Transverse colon (tissue), 4 donors: ENCODE results near the gene TWF2. TPM values are rescaled to one million over a fixed set of nuclear protein-coding genes. Genes with fewer than 3 reads are reported as not detected.
"Not testable (repeated sequence)": the region's sequence is repeated elsewhere in the genome, so short reads cannot be mapped to it uniquely, and the experiment has no call there.

Source experiments
- DNase-seq: peaks from one replicate; pipeline ENCODE4 v3.0.0-alpha.2; 2019
- H3K27ac ChIP-seq, 4 donors: fragments of 200-600 bp; sonication (generic); 2 replicates each; pipeline ENCODE4 v1.5.1; 2016 to 2018; ENCODE audit warnings: inconsistent platforms in 4 of 4
- H3K27me3 ChIP-seq: fragments of 200-600 bp; sonication (generic); 2 replicates; pipeline ENCODE4 v1.5.1; 2017; ENCODE audit warnings: inconsistent platforms
- H3K36me3 ChIP-seq, 4 donors: fragments of 200-600 bp; sonication (generic); 2 replicates each; pipeline ENCODE4 v1.5.1; 2017 to 2019; ENCODE audit warnings: inconsistent platforms in 4 of 4
- H3K4me1 ChIP-seq, 4 donors: fragments of 200-600 bp; sonication (generic); 2 replicates each; pipeline ENCODE4 v1.5.1; 2017 to 2020; ENCODE audit warnings: inconsistent platforms in 4 of 4
- H3K4me3 ChIP-seq, 4 donors: fragments of 200-600 bp; sonication (generic); 1 replicate in 1 of 4; 2 replicates in 3 of 4; pipeline versions ENCODE4 v1.5.1 to v1.6.1; 2017 to 2019; ENCODE audit warnings: inconsistent platforms in 4 of 4
- H3K9me3 ChIP-seq, 2 donors: fragments of 200-600 bp; sonication (generic); 2 replicates each; pipeline ENCODE4 v1.5.1; 2017 to 2019; ENCODE audit warnings: inconsistent platforms in 2 of 2
- CTCF ChIP-seq, 5 experiments: fragments of 200-600 bp in 3 of 5; fragments of 450-650 bp in 2 of 5; sonication (generic) in 3 of 5; IDR thresholded peaks; 1 replicate in 2 of 5; 2 replicates in 3 of 5; pipeline ENCODE4 v1.5.1; 2016 to 2017; ENCODE audit warnings: antibody characterized with exemption in 5 of 5, inconsistent platforms in 3 of 5, mild to moderate bottlenecking in 2 of 5, moderate library complexity in 1 of 5
- EP300 ChIP-seq: sonication (generic); formaldehyde crosslinking; IDR thresholded peaks from one replicate; pipeline ENCODE4 v1.6.1; 2017; ENCODE audit warnings: antibody characterized with exemption, low read depth
- POLR2A ChIP-seq: fragments of 450-650 bp; IDR thresholded peaks from one replicate; pipeline ENCODE4 v1.6.1; 2016; ENCODE audit warnings: antibody characterized with exemption, mild to moderate bottlenecking, moderate library complexity
- POLR2AphosphoS5 ChIP-seq, 3 donors: sonication (generic); formaldehyde crosslinking; IDR thresholded peaks; one replicate each; pipeline ENCODE4 v1.6.1; 2016; ENCODE audit warnings: antibody characterized with exemption in 3 of 3
- WGBS, 2 donors: methylation state at CpG; one replicate each; pipeline ENCODE4 v1.1.5; 2018; ENCODE audit warnings: low coverage in 1 of 2; 5-methylcytosine and 5-hydroxymethylcytosine counted together
- in situ Hi-C, 4 donors: fragments of 200-750 bp; cut with MboI; loops; one replicate each; pipeline versions ENCODE4 v1.15.0 to v1.15.1; 2017; ENCODE audit warnings: low sequenced_read_pairs in 3 of 4, low pct_ligation_motif_present in 1 of 4, low pct_unique_long_range_greater_than_20kb in 1 of 4
- intact Hi-C: fragments of 100-400 bp; cut with DNase I; formaldehyde crosslinking; loops from one replicate; pipeline ENCODE4 v1.15.1; 2023; ENCODE audit warnings: low total_unique reads
- total RNA-seq, 4 donors: library from RNA; depleted of rRNA; stranded (reverse); fragments of >200 nt; gene quantifications; one replicate each; pipeline ENCODE4 v1.1.0, GENCODE V29; 2016

The TWF2 gene
- total RNA-seq, 4 donors from 2014 or later: 29.9 to 82.7 (median 61.0) TPM

- H3K9me3 ChIP-seq: no peaks in the 10 kb centered on the region
- no peaks in the 10 kb centered on the region for H3K27me3 ChIP-seq
- no peaks in the 10 kb centered on the region for H3K36me3 ChIP-seq
- H3K4me1 ChIP-seq: peaks cover 24 to 75% (median 39%) of the 10 kb centered on the region in 4 donors
- WGBS, 2 donors: 0% methylated on average over 37 of the region's 58 CpGs; no CpG with 5 or more reads in 1 of the 2 donors
- H3K4me3 ChIP-seq: peak within 1 kb of the TSS; percentile 77 to 97 (median 84)
- TF ChIP-seq CTCF (IDR thresholded peaks at IDR 0.05) (peak; percentile 39 to 54 (median 44)), EP300 (no peak), POLR2A (peak; percentile 91), POLR2AphosphoS5 (IDR thresholded peaks at IDR 0.05) (peak; percentile 96 to 98 (median 98))
- in situ Hi-C loops (no loop called here), intact Hi-C loops (loop anchor here (2.0 kb wide), 1 partner anchor 40 kb away; the partner anchor contains the start of gene TWF2)
- peak; percentile 99 for DNase-seq
- peak within 1 kb of the TSS; percentile 97 to 99 (median 98) for H3K27ac ChIP-seq
These were observed 39.6 kb upstream of the TWF2 start, which contains the start of gene WDR82 for GRCh38 chr3:52278510-52279069. Gene WDR82 (minus strand): TSS chr3:52278649. CDS start chr3:52278361, 288 bp downstream.

GRCh38 chr3:52277972-52278509 is 39.1 kb upstream of the TWF2 start:
- DNase-seq: no peak
- in situ Hi-C loops (no loop called here), intact Hi-C loops (loop anchor here (2.0 kb wide), 1 partner anchor 39 kb away; the partner anchor contains the start of gene TWF2)
- peak; percentile 31 to 66 (median 42) for TF ChIP-seq CTCF (IDR thresholded peaks at IDR 0.05)
- TF ChIP-seq POLR2AphosphoS5 (IDR thresholded peaks at IDR 0.05): no peak
- H3K36me3 ChIP-seq: no peaks in the 10 kb centered on the region
- H3K27me3 ChIP-seq: no peaks in the 10 kb centered on the region
- H3K27ac ChIP-seq: peak overlapping the region; percentile 97 to 99 (median 98)
- H3K9me3 ChIP-seq: no peaks in the 10 kb centered on the region
- peak overlapping the region; percentile 77 to 97 (median 84) for H3K4me3 ChIP-seq
- 0 to 1% methylated on average over 10 to 36 of the region's 54 CpGs for WGBS, 2 donors
- H3K4me1 ChIP-seq: peaks cover 24 to 81% (median 40%) of the 10 kb centered on the region in 4 donors

GRCh38 chr3:52277071-52277964 is 38.4 kb upstream of the TWF2 start:
- DNase-seq: peak; percentile 84
- peak overlapping the region; percentile 77 to 97 (median 84) for H3K4me3 ChIP-seq
- H3K27ac ChIP-seq: peak overlapping the region; percentile 97 to 99 (median 98)
- H3K27me3 ChIP-seq: no peaks in the 10 kb centered on the region
- no peaks in the 10 kb centered on the region for H3K9me3 ChIP-seq
- intact Hi-C loops: no loop called here
- 0 to 2% methylated on average over 15 to 28 of the region's 28 CpGs for WGBS, 2 donors
- in situ Hi-C loops: no loop called here
- TF ChIP-seq CTCF (IDR thresholded peaks at IDR 0.05): no peak
- peak; percentile 70 to 83 (median 79) for TF ChIP-seq POLR2AphosphoS5 (IDR thresholded peaks at IDR 0.05)
- TF ChIP-seq POLR2A: peak; percentile 76
- no peak for TF ChIP-seq EP300
- no peaks in the 10 kb centered on the region for H3K36me3 ChIP-seq
- peaks cover 24 to 82% (median 40%) of the 10 kb centered on the region in 4 donors for H3K4me1 ChIP-seq

GRCh38 chr3:52274781-52275180 is 35.8 kb upstream of the TWF2 start:
- H3K4me3 ChIP-seq, in situ Hi-C loops, DNase-seq, H3K9me3 ChIP-seq, H3K36me3 ChIP-seq, H3K27me3 ChIP-seq, intact Hi-C loops: not testable (repeated sequence)
- peaks cover 29 to 85% (median 59%) of the 10 kb centered on the region in 4 donors for H3K4me1 ChIP-seq
- H3K27ac ChIP-seq: peak overlapping the region; percentile 97 to 99 (median 98)
- 91 to 98% methylated on average over 9 to 18 of the region's 18 CpGs for WGBS, 2 donors
